ENCODE results near the gene LCE3E. TPM values are rescaled to one million over a fixed set of nuclear protein-coding genes. Genes with fewer than 3 reads are reported as not detected.
"Not testable (repeated sequence)": the region's sequence is repeated elsewhere in the genome, so short reads cannot be mapped to it uniquely, and the experiment has no call there.

The LCE3E gene
- total RNA-seq, 1 donor from 2014 or later = not detected

DNA sequence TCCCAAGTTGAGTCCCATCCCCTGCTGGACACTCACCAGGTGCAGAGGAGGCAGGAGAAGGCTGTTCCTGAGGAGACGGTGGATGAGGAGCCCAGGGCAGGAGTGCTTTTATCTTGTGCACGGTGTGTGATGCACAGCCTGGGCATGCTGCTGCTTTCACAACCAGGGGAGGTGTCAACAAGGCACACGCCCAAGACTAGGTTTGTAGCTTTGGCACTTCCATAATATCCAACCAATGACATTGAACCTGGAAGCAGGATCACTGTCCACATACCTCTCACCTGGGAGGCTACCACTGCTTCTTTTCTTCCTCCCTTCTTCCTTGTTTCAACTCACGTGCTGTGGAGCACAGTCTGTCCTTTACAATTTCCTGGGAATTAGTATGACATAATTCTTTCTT is 13.9 kb upstream of the LCE3E start, which contains the start of gene LCE3D:
Gene LCE3D, minus strand, starts transcription at position 84 of the 400 bp plus-strand sequence. CDS start 580 bp downstream, outside the sequence.
- no peaks in the 10 kb centered on the region for H3K36me3 ChIP-seq (ENCODE audit: insufficient read depth, low read length)
- H3K27me3 ChIP-seq (ENCODE audit: insufficient read depth, low read length) = no peaks in the 10 kb centered on the region
- no peaks in the 10 kb centered on the region for H4K20me1 ChIP-seq (ENCODE audit: insufficient read depth, low read length)
- DNase-seq (ENCODE audit: low read depth) = no peak
- H3K4me1 ChIP-seq (ENCODE audit: insufficient read depth, low read length) = no peaks in the 10 kb centered on the region
- no peak for FAIRE-seq
- H3K27ac ChIP-seq (ENCODE audit: low read depth, low read length) = no peak within 1 kb of the TSS
- H3K4me3 ChIP-seq (ENCODE audit: insufficient read depth, low read depth, low read length) = no peak within 1 kb of the TSS
- H3K4me2 ChIP-seq (ENCODE audit: low read length) = no peak within 1 kb of the TSS
- H3K9me3 ChIP-seq (ENCODE audit: insufficient read depth, low read depth, low read length) = no peaks in the 10 kb centered on the region
- no peaks in the 10 kb centered on the region for H3K9me3 Mint-ChIP-seq (ENCODE audit: unreplicated experiment)
- no peak within 1 kb of the TSS for H3K27ac Mint-ChIP-seq (ENCODE audit: unreplicated experiment)
- H3K9ac ChIP-seq (ENCODE audit: low read length) = no peak within 1 kb of the TSS
- H3K36me3 Mint-ChIP-seq (ENCODE audit: low read depth, unreplicated experiment) = no peaks in the 10 kb centered on the region
- TF ChIP-seq, protein P1, sequence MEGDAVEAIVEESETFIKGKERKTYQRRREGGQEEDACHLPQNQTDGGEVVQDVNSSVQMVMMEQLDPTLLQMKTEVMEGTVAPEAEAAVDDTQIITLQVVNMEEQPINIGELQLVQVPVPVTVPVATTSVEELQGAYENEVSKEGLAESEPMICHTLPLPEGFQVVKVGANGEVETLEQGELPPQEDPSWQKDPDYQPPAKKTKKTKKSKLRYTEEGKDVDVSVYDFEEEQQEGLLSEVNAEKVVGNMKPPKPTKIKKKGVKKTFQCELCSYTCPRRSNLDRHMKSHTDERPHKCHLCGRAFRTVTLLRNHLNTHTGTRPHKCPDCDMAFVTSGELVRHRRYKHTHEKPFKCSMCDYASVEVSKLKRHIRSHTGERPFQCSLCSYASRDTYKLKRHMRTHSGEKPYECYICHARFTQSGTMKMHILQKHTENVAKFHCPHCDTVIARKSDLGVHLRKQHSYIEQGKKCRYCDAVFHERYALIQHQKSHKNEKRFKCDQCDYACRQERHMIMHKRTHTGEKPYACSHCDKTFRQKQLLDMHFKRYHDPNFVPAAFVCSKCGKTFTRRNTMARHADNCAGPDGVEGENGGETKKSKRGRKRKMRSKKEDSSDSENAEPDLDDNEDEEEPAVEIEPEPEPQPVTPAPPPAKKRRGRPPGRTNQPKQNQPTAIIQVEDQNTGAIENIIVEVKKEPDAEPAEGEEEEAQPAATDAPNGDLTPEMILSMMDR (IDR thresholded peaks at IDR 0.05; ENCODE audit: insufficient read depth, low read depth, low read length) = no peak
- TF ChIP-seq EZH2 (IDR thresholded peaks at IDR 0.05; ENCODE audit: insufficient read depth, low read length) = no peak
- H3K27me3 Mint-ChIP-seq (ENCODE audit: low read depth, unreplicated experiment) = no peaks in the 10 kb centered on the region
- no peaks in the 10 kb centered on the region for H3K79me2 ChIP-seq (ENCODE audit: insufficient read depth, low read length)
- no peak within 1 kb of the TSS for H3K4me3 Mint-ChIP-seq (ENCODE audit: unreplicated experiment)
- peaks cover 8% of the 10 kb centered on the region for H3K4me1 Mint-ChIP-seq (ENCODE audit: low read depth, unreplicated experiment)
- H2AFZ ChIP-seq (ENCODE audit: low read depth, low read length) = no peak within 1 kb of the TSS

DNA sequence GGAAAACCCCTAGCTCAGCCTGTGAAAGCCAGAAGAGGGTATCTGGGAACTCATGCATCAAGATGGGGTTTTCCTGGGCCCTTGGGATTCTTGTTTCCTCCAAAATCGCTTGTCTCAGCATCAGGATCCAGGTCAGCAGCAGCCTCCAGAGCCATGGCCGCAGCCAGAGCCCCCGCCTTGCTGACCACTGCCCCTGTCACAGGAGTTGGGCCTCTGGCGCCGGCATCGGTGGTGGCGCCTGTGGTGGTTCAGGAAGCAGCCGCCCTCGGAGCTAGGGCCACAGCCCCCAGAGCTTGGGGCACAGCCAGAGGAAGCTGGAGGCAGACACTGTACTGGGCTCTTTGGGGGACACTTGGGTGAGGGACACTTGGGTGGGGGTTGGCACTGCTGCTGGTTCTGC is 12.9 kb upstream of the LCE3E start:
- not testable (repeated sequence) for DNase-seq (ENCODE audit: low read depth); H3K4me1 Mint-ChIP-seq (ENCODE audit: low read depth, unreplicated experiment); H3K9ac ChIP-seq (ENCODE audit: low read length); H4K20me1 ChIP-seq (ENCODE audit: insufficient read depth, low read length); H3K9me3 ChIP-seq (ENCODE audit: insufficient read depth, low read depth, low read length); H3K4me3 Mint-ChIP-seq (ENCODE audit: unreplicated experiment); H3K4me2 ChIP-seq (ENCODE audit: low read length); H3K9me3 Mint-ChIP-seq (ENCODE audit: unreplicated experiment); H3K27me3 Mint-ChIP-seq (ENCODE audit: low read depth, unreplicated experiment); H3K27ac Mint-ChIP-seq (ENCODE audit: unreplicated experiment); H3K27ac ChIP-seq (ENCODE audit: low read depth, low read length); H3K27me3 ChIP-seq (ENCODE audit: insufficient read depth, low read length); H3K79me2 ChIP-seq (ENCODE audit: insufficient read depth, low read length); FAIRE-seq; H3K4me3 ChIP-seq (ENCODE audit: insufficient read depth, low read depth, low read length); H3K4me1 ChIP-seq (ENCODE audit: insufficient read depth, low read length); H3K36me3 ChIP-seq (ENCODE audit: insufficient read depth, low read length); H2AFZ ChIP-seq (ENCODE audit: low read depth, low read length); H3K36me3 Mint-ChIP-seq (ENCODE audit: low read depth, unreplicated experiment)

DNA sequence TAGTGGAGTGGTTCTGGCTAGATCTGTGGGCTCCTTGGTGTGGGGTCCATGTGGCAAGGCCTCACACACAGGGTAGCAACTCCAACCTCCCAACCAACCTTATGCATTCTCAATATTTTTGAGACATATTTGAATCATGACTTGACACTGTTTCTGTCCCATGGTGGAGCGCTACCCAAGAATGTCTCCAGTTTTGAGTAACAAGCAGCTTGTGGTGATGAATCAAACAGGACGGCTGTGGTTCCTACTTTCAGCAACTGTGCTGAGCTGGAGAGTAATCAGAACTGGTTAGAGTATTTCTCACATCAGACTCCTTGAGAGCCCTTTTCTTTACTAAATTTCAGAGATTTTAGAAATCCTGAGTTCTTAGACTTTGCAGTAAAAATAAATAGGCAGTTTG is 10.6 kb upstream of the LCE3E start:
- Histone ChIP-seq H3K27me3 (ENCODE audit: insufficient read depth, low read length) (no peaks in the 10 kb centered on the region), H3K27ac (ENCODE audit: low read depth, low read length) (no peak overlapping the region), H3K9ac (ENCODE audit: low read length) (no peak overlapping the region), H3K4me2 (ENCODE audit: low read length) (no peak overlapping the region), H3K4me1 (ENCODE audit: insufficient read depth, low read length) (no peaks in the 10 kb centered on the region), H3K4me3 (ENCODE audit: insufficient read depth, low read depth, low read length) (no peak overlapping the region), H3K9me3 (ENCODE audit: insufficient read depth, low read depth, low read length) (no peaks in the 10 kb centered on the region), H2AFZ (ENCODE audit: low read depth, low read length) (no peak overlapping the region), H3K79me2 (ENCODE audit: insufficient read depth, low read length) (no peaks in the 10 kb centered on the region), H4K20me1 (ENCODE audit: insufficient read depth, low read length) (no peaks in the 10 kb centered on the region), H3K36me3 (ENCODE audit: insufficient read depth, low read length) (no peaks in the 10 kb centered on the region)
- Mint-ChIP-seq H3K4me1 (ENCODE audit: low read depth, unreplicated experiment) (peaks cover 8% of the 10 kb centered on the region), H3K27me3 (ENCODE audit: low read depth, unreplicated experiment) (peaks cover 4% of the 10 kb centered on the region), H3K9me3 (ENCODE audit: unreplicated experiment) (no peaks in the 10 kb centered on the region), H3K4me3 (ENCODE audit: unreplicated experiment) (no peak overlapping the region), H3K36me3 (ENCODE audit: low read depth, unreplicated experiment) (no peaks in the 10 kb centered on the region), H3K27ac (ENCODE audit: unreplicated experiment) (peak overlapping the region; percentile 29)
- TF ChIP-seq, protein P1 (IDR thresholded peaks at IDR 0.05; ENCODE audit: insufficient read depth, low read depth, low read length) = no peak
- no peak for TF ChIP-seq EZH2 (IDR thresholded peaks at IDR 0.05; ENCODE audit: insufficient read depth, low read length)
- no peak for DNase-seq (ENCODE audit: low read depth)
- no peak for FAIRE-seq
